Tibial artery (tissue), 4 donors: ENCODE data around the gene USP43.
"Not testable (repeated sequence)": the region's sequence is repeated elsewhere in the genome, so short reads cannot be mapped to it uniquely, and the experiment has no call there.

Source experiments
- DNase-seq, 2 donors: peaks; one replicate each; pipeline ENCODE4 v3.0.0-alpha.2; 2019
- H3K27ac ChIP-seq, 2 donors: fragments of 200-600 bp; sonication (generic) in 1 of 2; 1 replicate in 1 of 2; 2 replicates in 1 of 2; pipeline ENCODE4 v1.5.1; 2018 to 2019; ENCODE audit warnings: mild to moderate bottlenecking in 1 of 2
- H3K27me3 ChIP-seq, 2 donors: fragments of 200-600 bp; sonication (generic) in 1 of 2; one replicate each; pipeline versions ENCODE4 v1.5.1 to v1.6.0; 2016 to 2019
- H3K36me3 ChIP-seq, 3 donors: fragments of 200-600 bp; sonication (generic) in 2 of 3; one replicate each; pipeline ENCODE4 v1.5.1; 2016 to 2019; ENCODE audit warnings: mild to moderate bottlenecking in 2 of 3
- H3K4me1 ChIP-seq, 4 donors: fragments of 200-600 bp; sonication (generic) in 2 of 4; 1 replicate in 3 of 4; 2 replicates in 1 of 4; pipeline ENCODE4 v1.5.1; 2016 to 2019
- H3K4me3 ChIP-seq, 2 donors: fragments of 200-600 bp; sonication (generic) in 1 of 2; 1 replicate in 1 of 2; 2 replicates in 1 of 2; pipeline ENCODE4 v1.5.1; 2018 to 2019; ENCODE audit warnings: mild to moderate bottlenecking in 2 of 2
- H3K9me3 ChIP-seq, 3 donors: fragments of 200-600 bp; sonication (generic) in 1 of 3; one replicate each; pipeline ENCODE4 v1.5.1; 2016 to 2019
- CTCF ChIP-seq, 2 experiments: fragments of 200-600 bp in 1 of 2; fragments of 450-650 bp in 1 of 2; IDR thresholded peaks; one replicate each; pipeline ENCODE4 v1.5.1; 2017 to 2019; ENCODE audit warnings: antibody characterized with exemption in 2 of 2, mild to moderate bottlenecking in 1 of 2, moderate library complexity in 1 of 2
- intact Hi-C: fragments of 100-400 bp; cut with DNase I; formaldehyde crosslinking; loops from one replicate; pipeline ENCODE4 v1.15.0; 2023; ENCODE audit warnings: low total_unique reads

Gene USP43

GRCh38 chr17:9635340-9635739, 10.0 kb upstream of the USP43 start:
- H3K36me3 ChIP-seq: no peaks in the 10 kb centered on the region
- H3K27me3 ChIP-seq: peaks cover 0 to 13% of the 10 kb centered on the region in 2 donors
- no peak for TF ChIP-seq CTCF (IDR thresholded peaks at IDR 0.05)
- no peaks in the 10 kb centered on the region for H3K9me3 ChIP-seq
- intact Hi-C loops: no loop called here
- DNase-seq: no peak
- no peak overlapping the region for H3K27ac ChIP-seq
- no peaks in the 10 kb centered on the region for H3K4me1 ChIP-seq
- H3K4me3 ChIP-seq: no peak overlapping the region

GRCh38 chr17:9636501-9636900, 8.8 kb upstream of the USP43 start:
- Histone ChIP-seq H3K36me3 (no peaks in the 10 kb centered on the region), H3K9me3 (no peaks in the 10 kb centered on the region), H3K4me3 (no peak overlapping the region), H3K27ac (no peak overlapping the region), H3K4me1 (no peaks in the 10 kb centered on the region), H3K27me3 (peaks cover 0 to 18% of the 10 kb centered on the region in 2 donors)
- intact Hi-C loops: no loop called here
- no peak for TF ChIP-seq CTCF (IDR thresholded peaks at IDR 0.05)
- no peak for DNase-seq

GRCh38 chr17:9640388-9640787, 4.9 kb upstream of the USP43 start:
- H3K4me3 ChIP-seq, H3K36me3 ChIP-seq, DNase-seq, H3K9me3 ChIP-seq, H3K27ac ChIP-seq, intact Hi-C loops: not testable (repeated sequence)
- peaks cover 0 to 36% of the 10 kb centered on the region in 2 donors for H3K27me3 ChIP-seq
- H3K4me1 ChIP-seq: peaks cover 0 to 11% (median 10%) of the 10 kb centered on the region in 4 donors

- DNase-seq: no peak
- intact Hi-C loops: no loop called here
- Histone ChIP-seq H3K36me3 (no peaks in the 10 kb centered on the region), H3K4me3 (no peak overlapping the region), H3K27ac (no peak overlapping the region), H3K27me3 (peaks cover 0 to 59% of the 10 kb centered on the region in 2 donors), H3K4me1 (peaks cover 0 to 24% (median 20%) of the 10 kb centered on the region in 4 donors), H3K9me3 (no peaks in the 10 kb centered on the region)
- no peak for TF ChIP-seq CTCF (IDR thresholded peaks at IDR 0.05)
Measured at GRCh38 chr17:9643611-9644010, 1.7 kb upstream of the USP43 start.

- DNase-seq: no peak
- H3K4me1 ChIP-seq: peaks cover 0 to 24% (median 20%) of the 10 kb centered on the region in 4 donors
- no peak overlapping the region for H3K27ac ChIP-seq
- no peaks in the 10 kb centered on the region for H3K36me3 ChIP-seq
- TF ChIP-seq CTCF (IDR thresholded peaks at IDR 0.05): no peak
- H3K9me3 ChIP-seq: no peaks in the 10 kb centered on the region
- peaks cover 0 to 60% of the 10 kb centered on the region in 2 donors for H3K27me3 ChIP-seq
- intact Hi-C loops: no loop called here
- H3K4me3 ChIP-seq: peak overlapping the region; percentile 31 to 49
Measured at GRCh38 chr17:9645851-9646545, 681 bp downstream of the USP43 start.

GRCh38 chr17:9646546-9646885, 1.2 kb downstream of the USP43 start:
- H3K36me3 ChIP-seq: no peaks in the 10 kb centered on the region
- DNase-seq: no peak
- no peak for TF ChIP-seq CTCF (IDR thresholded peaks at IDR 0.05)
- peaks cover 0 to 61% of the 10 kb centered on the region in 2 donors for H3K27me3 ChIP-seq
- peaks cover 0 to 24% (median 20%) of the 10 kb centered on the region in 4 donors for H3K4me1 ChIP-seq
- intact Hi-C loops: no loop called here
- no peak overlapping the region for H3K27ac ChIP-seq
- no peak overlapping the region for H3K4me3 ChIP-seq
- H3K9me3 ChIP-seq: no peaks in the 10 kb centered on the region
